B cell (primary cell): Measurements from ENCODE around the gene ESPL1. TPM values are rescaled to one million over a fixed set of nuclear protein-coding genes. Genes with fewer than 3 reads are reported as not detected.

Experiments used
- ATAC-seq: fragments of 200-7000 bp; cut with Tn5 transposase; one replicate; pipeline ENCODE4 v1.10.0; 2021; ENCODE audit warnings: low read depth, mild to moderate bottlenecking, moderate number of reproducible peaks, moderate library complexity
- CTCF ChIA-PET: fragments of 350-600 bp; sonication (Branson Sonifier 250); formaldehyde crosslinking; loops from one replicate; lab custom pipeline; 2021; ENCODE audit warnings: antibody characterized with exemption, inconsistent platforms; lab: Charles Lee
- POLR2A ChIA-PET: fragments of 350-600 bp; sonication (Branson Sonifier 250); formaldehyde crosslinking; loops from one replicate; lab custom pipeline; 2021; ENCODE audit warnings: antibody characterized with exemption; lab: Charles Lee
- DNase-seq: peaks from one replicate; pipeline ENCODE4 v3.0.0; 2013
- H2AFZ ChIP-seq: 2 replicates; pipeline ENCODE4 v1.6.1; 2012; ENCODE audit warnings: mild to moderate bottlenecking, low read depth, low read length; ENCODE audit not compliant: insufficient read depth, poor library complexity, severe bottlenecking
- H3K27ac ChIP-seq, 2 donors: 1 replicate in 1 of 2; 2 replicates in 1 of 2; pipeline ENCODE4 v1.5.1; 2012 to 2013; ENCODE audit warnings: low read length in 2 of 2, mild to moderate bottlenecking in 2 of 2, moderate library complexity in 1 of 2
- H3K27me3 ChIP-seq, 4 experiments: fragments of 200-600 bp in 1 of 4; sonication (generic) in 1 of 4; replicated peaks in 1 of 4; 1 replicate in 2 of 4; 2 replicates in 2 of 4; pipeline versions ENCODE4 v1.6.1 to v1.7.0; 2013 to 2016; ENCODE audit warnings: low read length in 3 of 4, mild to moderate bottlenecking in 2 of 4, mixed read lengths in 1 of 4, moderate library complexity in 1 of 4; ENCODE audit not compliant: insufficient read depth in 4 of 4, control insufficient read depth in 3 of 4; ENCODE audit errors: control extremely low read depth in 1 of 4
- H3K36me3 ChIP-seq, 2 experiments: replicated peaks in 1 of 2; 1 replicate in 1 of 2; 2 replicates in 1 of 2; pipeline versions ENCODE4 v1.6.1 to v1.7.1; 2013; ENCODE audit warnings: low read length in 1 of 2; ENCODE audit not compliant: insufficient read depth in 2 of 2, control insufficient read depth in 1 of 2; ENCODE audit errors: control extremely low read depth in 1 of 2, extremely low read depth in 1 of 2
- H3K4me1 ChIP-seq, 2 donors: fragments of 200-600 bp in 1 of 2; sonication (generic) in 1 of 2; 1 replicate in 1 of 2; 2 replicates in 1 of 2; pipeline versions ENCODE4 v1.5.1 to v1.6.1; 2013 to 2017; ENCODE audit warnings: low read length in 2 of 2; ENCODE audit not compliant: control insufficient read depth in 2 of 2, insufficient read depth in 2 of 2
- H3K4me2 ChIP-seq: replicated peaks from 2 replicates; pipeline ENCODE3; 2012; ENCODE audit warnings: mild to moderate bottlenecking, low read depth, low read length; ENCODE audit not compliant: poor library complexity, severe bottlenecking
- H3K4me3 ChIP-seq, 5 experiments: fragments of 200-600 bp in 1 of 5; sonication (generic) in 1 of 5; 1 replicate in 3 of 5; 2 replicates in 2 of 5; pipeline versions ENCODE4 v1.5.1 to v1.7.0; 2011 to 2016; ENCODE audit warnings: low read length in 4 of 5, mild to moderate bottlenecking in 4 of 5, low read depth in 2 of 5, control low read depth in 1 of 5, moderate library complexity in 1 of 5; ENCODE audit not compliant: insufficient read depth in 1 of 5; ENCODE audit errors: control extremely low read depth in 1 of 5, extremely low read depth in 1 of 5
- H3K79me2 ChIP-seq: fragments of 200-600 bp; sonication (generic); one replicate; pipeline ENCODE4 v1.6.0; 2016; ENCODE audit warnings: low read length; ENCODE audit not compliant: control insufficient read depth, insufficient read depth
- H3K9ac ChIP-seq: fragments of 200-600 bp; sonication (generic); 2 replicates; pipeline ENCODE4 v1.6.1; 2017; ENCODE audit warnings: mild to moderate bottlenecking, low read length, moderate library complexity
- H3K9me3 ChIP-seq, 3 donors: one replicate each; pipeline versions ENCODE4 v1.6.1 to v1.7.1; 2013; ENCODE audit warnings: low read length in 2 of 3; ENCODE audit not compliant: control insufficient read depth in 2 of 3, insufficient read depth in 1 of 3; ENCODE audit errors: control extremely low read depth in 1 of 3
- H4K20me1 ChIP-seq: 2 replicates; pipeline ENCODE4 v1.6.0; 2012; ENCODE audit warnings: mild to moderate bottlenecking, low read length; ENCODE audit not compliant: insufficient read depth, control insufficient read depth, poor library complexity, severe bottlenecking
- H3K27ac Mint-ChIP-seq: one replicate; pipeline ENCODE4 v1.8.0; 2021; ENCODE audit warnings: mixed read lengths
- H3K27me3 Mint-ChIP-seq: one replicate; pipeline ENCODE4 v1.8.0; 2021; ENCODE audit warnings: mixed read lengths
- H3K4me1 Mint-ChIP-seq: one replicate; pipeline ENCODE4 v1.8.0; 2021; ENCODE audit warnings: mixed read lengths
- H3K4me3 Mint-ChIP-seq: one replicate; pipeline ENCODE4 v1.8.0; 2021; ENCODE audit warnings: mixed read lengths
- H3K9me3 Mint-ChIP-seq: one replicate; pipeline ENCODE4 v1.8.0; 2022; ENCODE audit warnings: mixed read lengths; ENCODE audit not compliant: insufficient read depth
- CTCF ChIP-seq: fragments of 200-600 bp; IDR thresholded peaks from one replicate; pipeline ENCODE4 v1.8.0; 2022; ENCODE audit warnings: antibody characterized with exemption, mild to moderate bottlenecking
- EZH2 ChIP-seq: IDR thresholded peaks from 2 replicates; pipeline ENCODE4 v1.6.1; 2012; ENCODE audit warnings: borderline replicate concordance, low read depth, mild to moderate bottlenecking, moderate library complexity, low read length; ENCODE audit not compliant: insufficient read depth, poor library complexity, severe bottlenecking
- WGBS: methylation state at CpG from one replicate; pipeline ENCODE4 v1.1.5; 2013; ENCODE audit warnings: missing lambda C conversion rate; ENCODE audit not compliant: insufficient coverage; 5-methylcytosine and 5-hydroxymethylcytosine counted together
- intact Hi-C: fragments of 100-400 bp; cut with micrococcal nuclease; formaldehyde crosslinking; loops from one replicate; pipeline ENCODE4 v1.10.0; 2022
- polyA plus RNA-seq: library from polyadenylated mRNA; depleted of rRNA; stranded (reverse); fragments of >200 nt; gene quantifications from 2 replicates; pipeline ENCODE4 v1.2.3, GENCODE V29; 2012
- total RNA-seq, 2 donors: library from RNA; stranded (reverse); fragments of 120-200 nt in 1 of 2; gene quantifications; 1 replicate in 1 of 2; 2 replicates in 1 of 2; pipeline versions ENCODE4 v1.2.3 to v1.2.4, GENCODE V29; 2013 to 2022

Gene ESPL1
- total and polyA plus RNA-seq, 2 donors (not counting 1 experiment from before 2014, with no cell fraction given): 0.88 to 2.4 TPM

DNA sequence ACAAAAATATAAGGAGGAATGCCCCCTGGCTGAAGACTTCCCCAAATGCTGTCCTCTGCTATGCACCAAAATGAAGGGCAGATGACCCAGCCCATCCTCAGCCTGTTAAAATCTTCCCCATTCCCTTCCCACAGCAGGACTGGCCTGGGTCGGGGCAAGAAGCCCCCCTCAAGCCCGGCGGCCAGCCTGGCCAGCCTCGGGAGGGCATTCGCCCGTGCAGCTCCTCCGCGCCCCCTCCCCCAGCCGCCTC is 36.5 kb upstream of the ESPL1 start:
- H3K27me3 Mint-ChIP-seq: peaks cover 6% of the 10 kb centered on the region
- intact Hi-C loops: no loop called here
- POLR2A ChIA-PET: interaction anchor here (0.6 kb wide), 1 partner anchor 11 kb away, joined by 3 read pairs; no protein-coding TSS in a partner anchor
- Histone ChIP-seq H3K9ac (peak overlapping the region; percentile 61), H3K36me3 (no peaks in the 10 kb centered on the region), H3K79me2 (no peaks in the 10 kb centered on the region), H3K27me3 (peaks cover 0 to 11% (median 2%) of the 10 kb centered on the region in 4 experiments), H3K4me2 (peak overlapping the region; percentile 85), H2AFZ (peak overlapping the region; percentile 71), H3K9me3 (peaks cover 0 to 3% (median 0%) of the 10 kb centered on the region in 3 donors), H3K27ac (no peak overlapping the region), H3K4me3 (peak overlapping the region in 4 of 5 experiments; percentile 45 to 61 (median 54)), H4K20me1 (no peaks in the 10 kb centered on the region), H3K4me1 (peaks cover 29 to 42% of the 10 kb centered on the region in 2 donors)
- WGBS: 5% methylated on average over 9 of the region's 9 CpGs
- DNase-seq: no peak
- H3K4me1 Mint-ChIP-seq: peaks cover 34% of the 10 kb centered on the region
- TF ChIP-seq EZH2 (no peak), CTCF (no peak)
- peak; percentile 4 for ATAC-seq
- no peak overlapping the region for H3K27ac Mint-ChIP-seq
- CTCF ChIA-PET: interaction anchor here (0.6 to 2.8 kb wide), 2 partner anchors 18 to 27 kb away, joined by 3 to 17 read pairs; no protein-coding TSS in a partner anchor
- H3K9me3 Mint-ChIP-seq: no peaks in the 10 kb centered on the region
- peak overlapping the region; percentile 47 for H3K4me3 Mint-ChIP-seq

GRCh38 chr12:53231921-53232645 is 36.0 kb upstream of the ESPL1 start, which contains the start of gene RARG:
Gene RARG (minus strand): TSS chr12:53232209. CDS start chr12:53227545, 4,664 bp downstream.
- H4K20me1 ChIP-seq: no peaks in the 10 kb centered on the region
- no peak within 1 kb of the TSS for H3K27ac ChIP-seq
- H3K4me1 ChIP-seq: peaks cover 34 to 46% of the 10 kb centered on the region in 2 donors
- no peaks in the 10 kb centered on the region for H3K79me2 ChIP-seq
- DNase-seq (peak; percentile 40), ATAC-seq (peak; percentile 63)
- WGBS: under 1% methylated on average over 30 of the region's 44 CpGs
- H3K4me2 ChIP-seq: peak within 1 kb of the TSS; percentile 85
- peak within 1 kb of the TSS; percentile 88 for H3K4me3 Mint-ChIP-seq
- peak within 1 kb of the TSS; percentile 77 for H3K27ac Mint-ChIP-seq
- H3K9ac ChIP-seq: peak within 1 kb of the TSS; percentile 61
- H3K4me3 ChIP-seq: peak within 1 kb of the TSS; percentile 17 to 61 (median 53)
- H3K27me3 ChIP-seq: peaks cover 0 to 11% (median 2%) of the 10 kb centered on the region in 4 experiments
- no peaks in the 10 kb centered on the region for H3K9me3 Mint-ChIP-seq
- H3K36me3 ChIP-seq: no peaks in the 10 kb centered on the region
- CTCF ChIA-PET: interaction anchor here (0.6 to 2.8 kb wide), 3 partner anchors 18 to 28 kb away, joined by 3 to 17 read pairs (median 3); no protein-coding TSS in a partner anchor
- peak within 1 kb of the TSS; percentile 71 for H2AFZ ChIP-seq
- peaks cover 0 to 3% (median 0%) of the 10 kb centered on the region in 3 donors for H3K9me3 ChIP-seq
- H3K27me3 Mint-ChIP-seq: peaks cover 6% of the 10 kb centered on the region
- no peak for TF ChIP-seq EZH2
- TF ChIP-seq CTCF: no peak
- peaks cover 39% of the 10 kb centered on the region for H3K4me1 Mint-ChIP-seq
- POLR2A ChIA-PET: interaction anchor here (0.6 kb wide), 1 partner anchor 12 kb away, joined by 3 read pairs; no protein-coding TSS in a partner anchor
- intact Hi-C loops: no loop called here
